SJCRH30 (cell line): ENCODE results near the gene C3orf52. TPM values are rescaled to one million over a fixed set of nuclear protein-coding genes. Genes with fewer than 3 reads are reported as not detected.

Experiments
- DNase-seq, 2 experiments: peaks; one replicate each; pipeline ENCODE4 v3.0.0-alpha.2; 2015 to 2020
- H3K27ac ChIP-seq: fragments of 250-450 bp; sonication (Bioruptor Pico); 2 replicates; pipeline ENCODE4 v1.5.1; 2020; ENCODE audit warnings: mild to moderate bottlenecking, moderate library complexity
- H3K27me3 ChIP-seq: fragments of 250-450 bp; sonication (Bioruptor Pico); 2 replicates; pipeline ENCODE4 v1.5.1; 2020; ENCODE audit warnings: mild to moderate bottlenecking, moderate library complexity
- H3K36me3 ChIP-seq: fragments of 250-450 bp; sonication (Bioruptor Pico); 2 replicates; pipeline ENCODE4 v1.5.1; 2020; ENCODE audit warnings: mild to moderate bottlenecking, moderate library complexity
- H3K4me1 ChIP-seq: fragments of 250-450 bp; sonication (Bioruptor Pico); 2 replicates; pipeline ENCODE4 v1.5.1; 2020; ENCODE audit warnings: mild to moderate bottlenecking, moderate library complexity
- H3K4me3 ChIP-seq: fragments of 250-450 bp; sonication (Bioruptor Pico); 2 replicates; pipeline ENCODE4 v1.5.1; 2020; ENCODE audit warnings: mild to moderate bottlenecking, moderate library complexity
- H3K9me3 ChIP-seq: fragments of 250-450 bp; sonication (Bioruptor Pico); replicated peaks from 2 replicates; pipeline ENCODE4 v1.5.1; 2020; ENCODE audit warnings: mild to moderate bottlenecking, moderate library complexity
- total RNA-seq: library from RNA; depleted of rRNA; stranded (reverse); fragments of >200 nt; shearing (Covaris generic); gene quantifications from 2 replicates; pipeline ENCODE4 v1.2.3, GENCODE V29; 2014

Gene C3orf52
- total RNA-seq, 1 experiment from 2014 or later: 15.5 TPM

GRCh38 chr3:112074616-112075497 is 11.3 kb upstream of the C3orf52 start:
- DNase-seq: peak; percentile 84 to 91
- no peaks in the 10 kb centered on the region for H3K36me3 ChIP-seq
- peak overlapping the region; percentile 79 for H3K27ac ChIP-seq
- no peaks in the 10 kb centered on the region for H3K27me3 ChIP-seq
- H3K4me3 ChIP-seq: peak overlapping the region; percentile 24
- H3K9me3 ChIP-seq: no peaks in the 10 kb centered on the region; the same call in 1 of the 2 replicates
- H3K4me1 ChIP-seq: peaks cover 21% of the 10 kb centered on the region

- Histone ChIP-seq H3K27me3 (no peaks in the 10 kb centered on the region), H3K4me3 (no peak overlapping the region), H3K27ac (no peak overlapping the region), H3K36me3 (no peaks in the 10 kb centered on the region), H3K4me1 (peaks cover 21% of the 10 kb centered on the region), H3K9me3 (no peaks in the 10 kb centered on the region)
- no peak for DNase-seq
Observed at GRCh38 chr3:112078125-112079083, 7.8 kb upstream of the C3orf52 start.

GRCh38 chr3:112083239-112083638 is 3.0 kb upstream of the C3orf52 start:
- Histone ChIP-seq H3K27me3 (no peaks in the 10 kb centered on the region), H3K36me3 (no peaks in the 10 kb centered on the region), H3K4me3 (no peak overlapping the region), H3K27ac (no peak overlapping the region), H3K9me3 (no peaks in the 10 kb centered on the region), H3K4me1 (peaks cover 14% of the 10 kb centered on the region; the same call in 1 of the 2 replicates)
- no peak for DNase-seq

GRCh38 chr3:112084980-112085705 is 1.0 kb upstream of the C3orf52 start:
- no peak overlapping the region for H3K27ac ChIP-seq
- H3K9me3 ChIP-seq: no peaks in the 10 kb centered on the region
- no peaks in the 10 kb centered on the region for H3K27me3 ChIP-seq
- no peaks in the 10 kb centered on the region for H3K36me3 ChIP-seq
- no peak for DNase-seq
- H3K4me3 ChIP-seq: no peak overlapping the region
- H3K4me1 ChIP-seq: peaks cover 18% of the 10 kb centered on the region

GRCh38 chr3:112085735-112086075 is 484 bp upstream of the C3orf52 start:
- DNase-seq: no peak
- Histone ChIP-seq H3K4me1 (peaks cover 24% of the 10 kb centered on the region), H3K27ac (no peak overlapping the region), H3K9me3 (no peaks in the 10 kb centered on the region), H3K4me3 (peak overlapping the region; percentile 59), H3K27me3 (no peaks in the 10 kb centered on the region), H3K36me3 (no peaks in the 10 kb centered on the region)

GRCh38 chr3:112086875-112087524 is 811 bp downstream of the C3orf52 start:
- Histone ChIP-seq H3K27me3 (no peaks in the 10 kb centered on the region), H3K4me1 (peaks cover 33% of the 10 kb centered on the region), H3K27ac (peak overlapping the region; percentile 54; the same call in 1 of the 2 replicates), H3K4me3 (peak overlapping the region; percentile 59), H3K9me3 (no peaks in the 10 kb centered on the region), H3K36me3 (no peaks in the 10 kb centered on the region)
- no peak for DNase-seq

- H3K36me3 ChIP-seq: no peaks in the 10 kb centered on the region
- no peaks in the 10 kb centered on the region for H3K27me3 ChIP-seq
- DNase-seq: no peak
- H3K4me3 ChIP-seq: no peak overlapping the region; the same call in 1 of the 2 replicates
- no peaks in the 10 kb centered on the region for H3K9me3 ChIP-seq
- no peak overlapping the region for H3K27ac ChIP-seq
- H3K4me1 ChIP-seq: peaks cover 40% of the 10 kb centered on the region
Observed at GRCh38 chr3:112087746-112088145, 1.6 kb downstream of the C3orf52 start.

- Histone ChIP-seq H3K36me3 (no peaks in the 10 kb centered on the region), H3K4me3 (no peak overlapping the region), H3K4me1 (peaks cover 45% of the 10 kb centered on the region), H3K9me3 (no peaks in the 10 kb centered on the region), H3K27me3 (no peaks in the 10 kb centered on the region), H3K27ac (no peak overlapping the region)
- no peak for DNase-seq
Observed at GRCh38 chr3:112088944-112089343, 2.8 kb downstream of the C3orf52 start.

GRCh38 chr3:112089956-112090886 is 4.0 kb downstream of the C3orf52 start:
- Histone ChIP-seq H3K4me3 (no peak overlapping the region), H3K4me1 (peaks cover 37% of the 10 kb centered on the region), H3K36me3 (peaks cover 4% of the 10 kb centered on the region; the same call in 1 of the 2 replicates), H3K27me3 (no peaks in the 10 kb centered on the region), H3K9me3 (no peaks in the 10 kb centered on the region), H3K27ac (no peak overlapping the region)
- DNase-seq: peak in 1 of 2 experiments; percentile 69

- Histone ChIP-seq H3K4me3 (no peak overlapping the region), H3K27ac (no peak overlapping the region), H3K36me3 (peaks cover 6% of the 10 kb centered on the region; the same call in 1 of the 2 replicates), H3K27me3 (no peaks in the 10 kb centered on the region), H3K4me1 (peaks cover 37% of the 10 kb centered on the region), H3K9me3 (no peaks in the 10 kb centered on the region)
- no peak for DNase-seq
Observed at GRCh38 chr3:112090887-112091586, 4.8 kb downstream of the C3orf52 start.

GRCh38 chr3:112092496-112093179 is 6.4 kb downstream of the C3orf52 start:
- peak overlapping the region; percentile 46 for H3K27ac ChIP-seq
- H3K4me3 ChIP-seq: no peak overlapping the region
- H3K4me1 ChIP-seq: peaks cover 42% of the 10 kb centered on the region
- DNase-seq: peak in 1 of 2 experiments; percentile 65
- H3K36me3 ChIP-seq: peaks cover 6% of the 10 kb centered on the region; the same call in 1 of the 2 replicates
- no peaks in the 10 kb centered on the region for H3K27me3 ChIP-seq
- H3K9me3 ChIP-seq: no peaks in the 10 kb centered on the region

- no peak for DNase-seq
- H3K27ac ChIP-seq: peak overlapping the region; percentile 46
- H3K4me1 ChIP-seq: peaks cover 39% of the 10 kb centered on the region
- no peaks in the 10 kb centered on the region for H3K27me3 ChIP-seq
- H3K36me3 ChIP-seq: peaks cover 6% of the 10 kb centered on the region; the same call in 1 of the 2 replicates
- H3K9me3 ChIP-seq: no peaks in the 10 kb centered on the region
- H3K4me3 ChIP-seq: no peak overlapping the region
Observed at GRCh38 chr3:112093180-112093522, 7.0 kb downstream of the C3orf52 start.
